H1 (cell line): Measurements from ENCODE around the gene KPNA6.
A peak's percentile ranks its signal among the peaks of the same experiment; 100 is the strongest.

Source experiments
- BACH1 ChIP-seq: IDR thresholded peaks from 2 replicates; pipeline ENCODE4 v1.6.1; 2012; ENCODE audit warnings: low read length, improper control_type of control experiment
- EP300 ChIP-seq, 2 experiments: IDR thresholded peaks; 1 replicate in 1 of 2; 2 replicates in 1 of 2; pipeline ENCODE4 v1.6.1; 2011 to 2012; ENCODE audit warnings: low read depth in 2 of 2, low read length in 2 of 2, mild to moderate bottlenecking in 2 of 2, borderline replicate concordance in 1 of 2, inconsistent platforms in 1 of 2, moderate library complexity in 1 of 2
- POLR2A ChIP-seq, 2 experiments: IDR thresholded peaks; 1 replicate in 1 of 2; 2 replicates in 1 of 2; pipeline ENCODE4 v1.6.1; 2011; ENCODE audit warnings: low read depth in 2 of 2, low read length in 2 of 2, mild to moderate bottlenecking in 2 of 2; ENCODE audit errors: control extremely low read depth in 1 of 2
- RFX5 ChIP-seq: IDR thresholded peaks from 2 replicates; pipeline ENCODE4 v1.6.1; 2011; ENCODE audit warnings: low read depth, low read length, improper control_type of control experiment, borderline replicate concordance
- SRF ChIP-seq: IDR thresholded peaks from 2 replicates; pipeline ENCODE4 v1.6.1; 2011; ENCODE audit warnings: mild to moderate bottlenecking, low read depth, low read length, moderate library complexity
- TF ChIP-seq, protein P1 (sequence below): IDR thresholded peaks from 2 replicates; pipeline ENCODE4 v1.6.1; 2011; ENCODE audit warnings: low read length, improper control_type of control experiment
- TF ChIP-seq, protein P2 (sequence below): IDR thresholded peaks from 2 replicates; pipeline ENCODE4 v1.6.1; 2012; ENCODE audit warnings: inconsistent platforms
- TF ChIP-seq, protein P3 (sequence below), 3 experiments: IDR thresholded peaks; 1 replicate in 2 of 3; 2 replicates in 1 of 3; pipeline versions ENCODE4 v1.5.1 to v1.6.1; 2011; ENCODE audit warnings: low read length in 3 of 3, mild to moderate bottlenecking in 3 of 3, inconsistent platforms in 2 of 3, low read depth in 1 of 3, moderate library complexity in 1 of 3; ENCODE audit not compliant: insufficient read depth in 1 of 3; ENCODE audit errors: control extremely low read depth in 1 of 3

DNA sequence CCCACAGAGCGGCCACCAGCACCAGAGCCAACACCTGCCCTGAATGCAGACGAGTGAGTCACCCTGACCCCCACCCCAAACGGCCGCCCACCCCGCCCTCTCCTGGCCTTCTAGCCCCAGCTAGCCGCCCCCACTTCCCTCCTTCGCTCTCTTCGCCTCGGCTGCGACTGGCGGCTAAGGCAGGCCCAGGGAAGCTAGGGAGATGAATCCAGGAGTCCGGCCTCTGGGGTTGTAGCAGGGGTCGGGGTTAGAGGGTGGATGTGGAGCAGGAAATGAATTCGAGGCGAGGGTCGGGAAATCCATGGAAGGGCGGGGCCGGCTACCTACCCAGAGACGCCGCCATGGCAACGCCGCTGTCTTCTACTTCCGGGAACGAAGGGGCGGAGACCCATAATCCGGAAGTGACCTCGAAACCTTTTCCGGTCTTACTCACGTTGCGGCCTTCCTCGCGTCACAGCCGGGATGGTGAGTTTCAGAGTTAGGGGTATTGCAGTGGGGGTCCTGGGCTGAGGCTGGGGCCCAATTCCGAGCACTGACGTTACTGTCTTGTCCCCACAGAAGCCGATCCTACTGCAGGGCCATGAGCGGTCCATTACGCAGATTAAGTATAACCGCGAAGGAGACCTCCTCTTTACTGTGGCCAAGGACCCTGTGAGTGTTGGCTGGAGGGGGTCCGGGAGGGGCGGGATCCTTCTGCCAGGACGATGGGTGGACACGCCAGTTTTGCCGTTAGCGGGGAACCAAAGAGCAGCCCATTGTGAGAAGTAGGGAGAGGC lies 114.3 kb downstream of the KPNA6 start, which contains the start of the genes EIF3I and TMEM234:
- TF ChIP-seq RFX5 (no peak), SRF (no peak), BACH1 (no peak), POLR2A (IDR thresholded peaks at IDR 0.05; ENCODE audit: control extremely low read depth in 1 of 2, low read depth in 2 of 2, low read length in 2 of 2) (peak in 1 of 2 experiments; percentile 77; a peak in 1 of 3 replicates), EP300 (IDR thresholded peaks at IDR 0.05; ENCODE audit: borderline replicate concordance in 1 of 2, low read depth in 2 of 2, low read length in 2 of 2) (no peak)
- TF ChIP-seq, protein P1, sequence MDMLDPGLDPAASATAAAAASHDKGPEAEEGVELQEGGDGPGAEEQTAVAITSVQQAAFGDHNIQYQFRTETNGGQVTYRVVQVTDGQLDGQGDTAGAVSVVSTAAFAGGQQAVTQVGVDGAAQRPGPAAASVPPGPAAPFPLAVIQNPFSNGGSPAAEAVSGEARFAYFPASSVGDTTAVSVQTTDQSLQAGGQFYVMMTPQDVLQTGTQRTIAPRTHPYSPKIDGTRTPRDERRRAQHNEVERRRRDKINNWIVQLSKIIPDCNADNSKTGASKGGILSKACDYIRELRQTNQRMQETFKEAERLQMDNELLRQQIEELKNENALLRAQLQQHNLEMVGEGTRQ = no peak
- TF ChIP-seq, protein P2, sequence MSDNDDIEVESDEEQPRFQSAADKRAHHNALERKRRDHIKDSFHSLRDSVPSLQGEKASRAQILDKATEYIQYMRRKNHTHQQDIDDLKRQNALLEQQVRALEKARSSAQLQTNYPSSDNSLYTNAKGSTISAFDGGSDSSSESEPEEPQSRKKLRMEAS = 0 out of 2 replicates have a peak, but pooled peaks have one; percentile 19
- TF ChIP-seq, protein P3, sequence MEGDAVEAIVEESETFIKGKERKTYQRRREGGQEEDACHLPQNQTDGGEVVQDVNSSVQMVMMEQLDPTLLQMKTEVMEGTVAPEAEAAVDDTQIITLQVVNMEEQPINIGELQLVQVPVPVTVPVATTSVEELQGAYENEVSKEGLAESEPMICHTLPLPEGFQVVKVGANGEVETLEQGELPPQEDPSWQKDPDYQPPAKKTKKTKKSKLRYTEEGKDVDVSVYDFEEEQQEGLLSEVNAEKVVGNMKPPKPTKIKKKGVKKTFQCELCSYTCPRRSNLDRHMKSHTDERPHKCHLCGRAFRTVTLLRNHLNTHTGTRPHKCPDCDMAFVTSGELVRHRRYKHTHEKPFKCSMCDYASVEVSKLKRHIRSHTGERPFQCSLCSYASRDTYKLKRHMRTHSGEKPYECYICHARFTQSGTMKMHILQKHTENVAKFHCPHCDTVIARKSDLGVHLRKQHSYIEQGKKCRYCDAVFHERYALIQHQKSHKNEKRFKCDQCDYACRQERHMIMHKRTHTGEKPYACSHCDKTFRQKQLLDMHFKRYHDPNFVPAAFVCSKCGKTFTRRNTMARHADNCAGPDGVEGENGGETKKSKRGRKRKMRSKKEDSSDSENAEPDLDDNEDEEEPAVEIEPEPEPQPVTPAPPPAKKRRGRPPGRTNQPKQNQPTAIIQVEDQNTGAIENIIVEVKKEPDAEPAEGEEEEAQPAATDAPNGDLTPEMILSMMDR (IDR thresholded peaks at IDR 0.05; ENCODE audit: control extremely low read depth in 1 of 3, insufficient read depth in 1 of 3, low read depth in 1 of 3, low read length in 3 of 3) = no peak
